ENCODE measurements around the gene MASP2.

GRCh38 chr1:11059968-11060830 lies 13.2 kb upstream of the MASP2 start, which contains the start of gene SRM:
- TF ChIP-seq CTCF (IDR thresholded peaks at IDR 0.05): peak; percentile 18 to 81 (median 68)
- peak in 2 of 4 donors; percentile 66 to 77 for TF ChIP-seq POLR2A (IDR thresholded peaks at IDR 0.05)

All from esophagus squamous epithelium (tissue), 4 donors.